Lower leg skin (tissue), 4 donors: ENCODE data around the gene RNF145. TPM values are rescaled to one million over a fixed set of nuclear protein-coding genes. Genes with fewer than 3 reads are reported as not detected.
"Not testable (repeated sequence)": the region's sequence is repeated elsewhere in the genome, so short reads cannot be mapped to it uniquely, and the experiment has no call there.

ENCODE experiments used
- DNase-seq, 2 donors: peaks; one replicate each; pipeline ENCODE4 v3.0.0-alpha.2; 2019; ENCODE audit warnings: low spot score in 2 of 2
- H3K4me3 ChIP-seq: fragments of 200-600 bp; sonication (generic); 2 replicates; pipeline ENCODE4 v1.5.1; 2017; ENCODE audit warnings: mild to moderate bottlenecking, low read depth; ENCODE audit not compliant: poor library complexity, severe bottlenecking
- CTCF ChIP-seq, 3 donors: fragments of 450-650 bp; IDR thresholded peaks; one replicate each; pipeline ENCODE4 v1.5.1; 2016; ENCODE audit warnings: antibody characterized with exemption in 3 of 3, mild to moderate bottlenecking in 3 of 3, moderate library complexity in 2 of 3
- POLR2A ChIP-seq, 2 donors: fragments of 450-650 bp; IDR thresholded peaks; one replicate each; pipeline ENCODE4 v1.6.1; 2016 to 2017; ENCODE audit warnings: antibody characterized with exemption in 2 of 2, mild to moderate bottlenecking in 1 of 2, moderate library complexity in 1 of 2
- WGBS, 2 donors: methylation state at CpG; one replicate each; pipeline ENCODE4 v1.1.5; 2018; 5-methylcytosine and 5-hydroxymethylcytosine counted together
- intact Hi-C: fragments of 100-400 bp; cut with DNase I; formaldehyde crosslinking; loops from one replicate; pipeline ENCODE4 v1.15.0; 2023; ENCODE audit warnings: low total_unique reads
- total RNA-seq, 4 donors: library from RNA; depleted of rRNA; stranded (reverse); fragments of >200 nt; gene quantifications; one replicate each; pipeline ENCODE4 v1.1.0, GENCODE V29; 2016

The RNF145 gene
- total RNA-seq, 4 donors from 2014 or later: 32.8 to 57.0 (median 43.9) TPM

DNA sequence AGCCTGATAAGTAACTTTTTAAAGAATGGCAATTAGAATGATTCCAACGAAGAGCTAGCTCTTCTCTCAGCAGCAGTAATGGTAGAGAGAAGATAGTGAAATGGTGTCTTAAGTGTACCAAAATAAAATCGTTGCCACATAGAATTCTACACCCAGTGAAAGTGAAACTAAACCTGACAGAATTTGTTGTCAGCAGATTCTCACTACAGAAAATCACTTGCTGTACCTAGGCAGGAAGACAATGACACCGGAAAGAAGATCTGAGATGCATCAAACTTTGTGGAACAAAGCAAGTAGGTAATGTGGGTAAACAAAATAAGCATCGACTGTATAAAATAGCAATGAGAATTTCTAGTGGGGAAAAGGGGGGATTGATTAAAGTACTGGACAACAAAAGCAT lies 88.9 kb downstream of the RNF145 start:
- DNase-seq: no peak
- WGBS, 2 donors: 65 to 71% methylated on average over 4 of the region's 4 CpGs
- no peak overlapping the region for H3K4me3 ChIP-seq
- intact Hi-C loops: no loop called here
- TF ChIP-seq POLR2A (IDR thresholded peaks at IDR 0.05) (no peak), CTCF (IDR thresholded peaks at IDR 0.05) (no peak)

GRCh38 chr5:159119842-159120241 lies 89.5 kb downstream of the RNF145 start:
- WGBS, 2 donors: 61 to 75% methylated on average over 4 of the region's 4 CpGs

GRCh38 chr5:159118958-159119659 lies 90.2 kb downstream of the RNF145 start:
- intact Hi-C loops, H3K4me3 ChIP-seq, DNase-seq: not testable (repeated sequence)
- WGBS, 2 donors: 93 to 95% methylated on average over 17 to 31 of the region's 39 CpGs

More at GRCh38 chr5:159119842-159120241, 89.5 kb downstream of the RNF145 start:
- intact Hi-C loops, H3K4me3 ChIP-seq, DNase-seq: not testable (repeated sequence)

DNA sequence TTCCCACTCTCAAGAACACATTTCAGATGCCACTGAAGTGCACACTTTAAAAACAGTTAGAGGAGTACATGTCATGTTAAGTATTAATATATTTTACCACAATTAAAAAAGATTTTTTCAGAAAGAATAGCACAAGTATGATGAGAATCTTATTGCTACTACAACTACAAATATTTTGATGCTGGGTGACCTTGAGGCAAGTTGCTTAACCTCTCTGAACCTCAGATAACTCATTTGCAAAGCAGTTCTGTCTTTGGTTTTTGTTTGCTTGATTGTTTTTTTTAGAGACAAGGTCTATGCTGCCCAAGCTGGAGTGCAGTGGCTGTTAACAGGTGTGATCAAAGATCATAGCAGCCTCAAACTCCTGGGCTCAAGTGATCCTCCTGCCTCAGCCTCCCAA lies 95.9 kb downstream of the RNF145 start:
- TF ChIP-seq CTCF (IDR thresholded peaks at IDR 0.05): no peak
- TF ChIP-seq POLR2A (IDR thresholded peaks at IDR 0.05): no peak
- DNase-seq: no peak
- no peak overlapping the region for H3K4me3 ChIP-seq
- intact Hi-C loops: no loop called here

GRCh38 chr5:159112436-159112835 lies 96.9 kb downstream of the RNF145 start:
- H3K4me3 ChIP-seq: no peak overlapping the region
- TF ChIP-seq POLR2A (IDR thresholded peaks at IDR 0.05) (no peak), CTCF (IDR thresholded peaks at IDR 0.05) (no peak)
- 83 to 87% methylated on average over 2 of the region's 2 CpGs for WGBS, 2 donors
- DNase-seq: no peak
- intact Hi-C loops: no loop called here

Other genes with a start within 250 kb of the RNF145 start
- gene EBF1, start 109.6 kb downstream of the RNF145 start, total RNA-seq: 10 to 100 TPM in 2 of 4 donors, 1 to 10 TPM in 2; 3.7 to 16.5 (median 9.3) TPM
- 10 to 100 TPM; 11.1 to 21.1 (median 16.9) TPM for gene UBLCP1, start 53.7 kb upstream of the RNF145 start, total RNA-seq
- not detected for gene IL12B, start 120.9 kb upstream of the RNF145 start, total RNA-seq